HG02884 (cell line): ENCODE results near the gene SLC48A1.

Experiments
- ATAC-seq: cut with Tn5 transposase; IDR thresholded peaks from one replicate; pipeline ENCODE4 v1.9.1; 2021; ENCODE audit warnings: mild to moderate bottlenecking, moderate library complexity; ENCODE audit not compliant: unreplicated experiment

SLC48A1 gene

GRCh38 chr12:47789712-47790489, 16.9 kb downstream of the SLC48A1 start:
- no peak for ATAC-seq

- no peak for ATAC-seq
Observed at GRCh38 chr12:47790676-47791350, 17.8 kb downstream of the SLC48A1 start.

- ATAC-seq, result no peak
Observed at GRCh38 chr12:47791351-47791746, 18.3 kb downstream of the SLC48A1 start.

- ATAC-seq, result no peak
Observed at GRCh38 chr12:47791874-47792273, 18.8 kb downstream of the SLC48A1 start.

- no peak for ATAC-seq
Observed at GRCh38 chr12:47793015-47793681, 20.1 kb downstream of the SLC48A1 start.

GRCh38 chr12:47794679-47795078, 21.6 kb downstream of the SLC48A1 start:
- no peak for ATAC-seq

- no peak for ATAC-seq
Observed at GRCh38 chr12:47795121-47795813, 22.2 kb downstream of the SLC48A1 start.

- ATAC-seq, result no peak
Observed at GRCh38 chr12:47795814-47796411, 22.9 kb downstream of the SLC48A1 start.

GRCh38 chr12:47797441-47797840, 24.4 kb downstream of the SLC48A1 start:
- no peak for ATAC-seq

GRCh38 chr12:47798382-47798948, 25.4 kb downstream of the SLC48A1 start:
- ATAC-seq, result no peak

- ATAC-seq, result no peak
Observed at GRCh38 chr12:47799357-47799955, 26.4 kb downstream of the SLC48A1 start.

GRCh38 chr12:47800582-47800981, 27.5 kb downstream of the SLC48A1 start:
- ATAC-seq, result no peak

- no peak for ATAC-seq
Observed at GRCh38 chr12:47801170-47801903, 28.3 kb downstream of the SLC48A1 start.

- ATAC-seq, result no peak
Observed at GRCh38 chr12:47801904-47802246, 28.8 kb downstream of the SLC48A1 start.

- no peak for ATAC-seq
Observed at GRCh38 chr12:47802312-47802711, 29.3 kb downstream of the SLC48A1 start.

- no peak for ATAC-seq
Observed at GRCh38 chr12:47803191-47803875, 30.3 kb downstream of the SLC48A1 start.

- ATAC-seq, result no peak
Observed at GRCh38 chr12:47804171-47804570, 31.1 kb downstream of the SLC48A1 start.

- no peak for ATAC-seq
Observed at GRCh38 chr12:47805417-47805816, 32.4 kb downstream of the SLC48A1 start.

- no peak for ATAC-seq
Observed at GRCh38 chr12:47807338-47807737, 34.3 kb downstream of the SLC48A1 start.
